Astrocyte of the spinal cord (primary cell): Measurements from ENCODE around the gene TSNAX.

Experiments used
- DNase-seq: peaks from one replicate; pipeline ENCODE4 v3.0.0; 2011; ENCODE audit warnings: low read depth, low spot score
- H3K4me3 ChIP-seq: 2 replicates; pipeline ENCODE4 v1.5.1; 2011; ENCODE audit warnings: low read depth, mild to moderate bottlenecking, low read length, moderate library complexity
- in situ Hi-C: cut with HindIII; loops from 2 replicates; pipeline ENCODE4 v1.10.0; 2017; ENCODE audit warnings: low sequenced_read_pairs
- TF ChIP-seq, protein P1 (sequence below): IDR thresholded peaks from 2 replicates; pipeline ENCODE4 v1.5.1; 2012; ENCODE audit warnings: low read depth, mild to moderate bottlenecking, low read length, inconsistent platforms

Gene TSNAX

GRCh38 chr1:231518485-231519034, 9.9 kb upstream of the TSNAX start:
- no peak overlapping the region for H3K4me3 ChIP-seq
- in situ Hi-C loops: no loop called here
- no peak for DNase-seq
- TF ChIP-seq, protein P1, sequence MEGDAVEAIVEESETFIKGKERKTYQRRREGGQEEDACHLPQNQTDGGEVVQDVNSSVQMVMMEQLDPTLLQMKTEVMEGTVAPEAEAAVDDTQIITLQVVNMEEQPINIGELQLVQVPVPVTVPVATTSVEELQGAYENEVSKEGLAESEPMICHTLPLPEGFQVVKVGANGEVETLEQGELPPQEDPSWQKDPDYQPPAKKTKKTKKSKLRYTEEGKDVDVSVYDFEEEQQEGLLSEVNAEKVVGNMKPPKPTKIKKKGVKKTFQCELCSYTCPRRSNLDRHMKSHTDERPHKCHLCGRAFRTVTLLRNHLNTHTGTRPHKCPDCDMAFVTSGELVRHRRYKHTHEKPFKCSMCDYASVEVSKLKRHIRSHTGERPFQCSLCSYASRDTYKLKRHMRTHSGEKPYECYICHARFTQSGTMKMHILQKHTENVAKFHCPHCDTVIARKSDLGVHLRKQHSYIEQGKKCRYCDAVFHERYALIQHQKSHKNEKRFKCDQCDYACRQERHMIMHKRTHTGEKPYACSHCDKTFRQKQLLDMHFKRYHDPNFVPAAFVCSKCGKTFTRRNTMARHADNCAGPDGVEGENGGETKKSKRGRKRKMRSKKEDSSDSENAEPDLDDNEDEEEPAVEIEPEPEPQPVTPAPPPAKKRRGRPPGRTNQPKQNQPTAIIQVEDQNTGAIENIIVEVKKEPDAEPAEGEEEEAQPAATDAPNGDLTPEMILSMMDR: no peak

DNA sequence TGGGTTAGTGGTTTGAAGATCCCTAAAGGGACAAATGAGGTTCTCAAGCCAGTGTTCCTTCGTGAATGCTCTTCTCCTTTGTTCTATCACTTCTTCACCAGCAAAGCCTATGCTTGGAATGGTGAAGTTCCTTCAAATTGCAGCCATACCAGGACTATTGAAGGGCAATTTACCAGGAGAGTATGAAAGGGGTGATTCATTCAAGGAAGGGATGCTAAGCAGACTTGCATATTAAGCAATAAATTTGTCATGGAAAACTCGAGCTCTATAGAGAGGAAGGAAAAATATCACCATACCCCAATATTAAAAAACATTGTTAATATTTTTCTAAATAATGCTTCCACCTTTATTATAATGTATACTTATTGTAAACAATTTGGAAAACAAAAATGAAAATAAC, 9.3 kb upstream of the TSNAX start:
- DNase-seq: no peak
- TF ChIP-seq, protein P1: no peak
- in situ Hi-C loops: no loop called here

GRCh38 chr1:231522038-231522437, 6.4 kb upstream of the TSNAX start:
- DNase-seq: no peak
- TF ChIP-seq, protein P1: no peak
- no peak overlapping the region for H3K4me3 ChIP-seq
- in situ Hi-C loops: no loop called here

More for the DNA sequence above, 9.3 kb upstream of the TSNAX start:
- H3K4me3 ChIP-seq: no peak overlapping the region

GRCh38 chr1:231522931-231523642, 5.4 kb upstream of the TSNAX start:
- DNase-seq: no peak
- no peak overlapping the region for H3K4me3 ChIP-seq
- in situ Hi-C loops: no loop called here
- TF ChIP-seq, protein P1: no peak

DNA sequence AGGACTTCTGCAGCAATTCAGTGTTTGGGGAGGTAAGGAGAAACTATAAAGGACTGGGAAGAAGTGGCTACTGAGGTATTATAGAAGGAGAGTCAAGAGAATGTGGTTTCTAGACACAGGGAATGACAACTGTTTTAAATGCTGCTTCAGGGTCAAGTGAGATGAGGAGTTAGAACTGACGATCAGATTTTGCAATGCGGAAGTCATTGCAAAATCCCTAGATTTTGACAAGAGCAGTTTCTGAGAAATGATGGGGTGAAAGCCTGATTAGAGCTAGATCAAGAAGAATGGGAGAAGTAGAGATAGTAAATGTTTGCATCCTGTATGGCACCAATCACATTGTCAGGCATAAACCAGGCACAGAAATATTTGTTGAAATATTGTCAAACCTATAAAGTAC, 4.7 kb upstream of the TSNAX start:
- DNase-seq: no peak
- H3K4me3 ChIP-seq: no peak overlapping the region
- in situ Hi-C loops: no loop called here
- TF ChIP-seq, protein P1: no peak

DNA sequence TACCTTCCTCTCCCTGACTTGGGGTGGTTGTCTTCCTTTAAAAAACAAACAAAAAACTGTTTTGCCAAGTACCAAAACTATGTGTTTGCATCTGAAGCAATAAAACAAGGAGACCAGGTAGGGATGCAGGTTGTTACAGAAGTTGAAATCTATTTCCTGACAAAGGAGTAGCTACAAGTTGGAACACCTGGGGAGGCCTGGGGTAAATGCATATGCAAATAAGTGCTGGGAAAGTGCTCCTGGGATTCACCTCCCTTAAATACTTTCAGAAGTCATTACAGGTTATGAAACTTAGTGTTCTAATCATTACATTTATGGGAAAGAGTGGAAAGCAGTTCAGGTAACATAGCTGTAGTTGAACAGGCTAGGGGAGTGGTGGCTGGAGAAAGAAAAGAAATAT, 1.9 kb upstream of the TSNAX start:
- no peak for DNase-seq
- TF ChIP-seq, protein P1: no peak
- H3K4me3 ChIP-seq: no peak overlapping the region
- in situ Hi-C loops: no loop called here
